Measurements from ENCODE around the gene BMAL1.

The BMAL1 gene

GRCh38 chr11:13294178-13294577, 16.6 kb downstream of the BMAL1 start:
- no peak for DNase-seq

GRCh38 chr11:13294771-13295579, 17.4 kb downstream of the BMAL1 start:
- peak; percentile 36 for DNase-seq

- DNase-seq, result no peak
These were observed 19.8 kb downstream of the BMAL1 start for GRCh38 chr11:13297308-13297916.

- DNase-seq, result no peak
These were observed 20.3 kb downstream of the BMAL1 start for GRCh38 chr11:13297917-13298356.

- no peak for DNase-seq
These were observed 21.2 kb downstream of the BMAL1 start for GRCh38 chr11:13298765-13299164.

GRCh38 chr11:13301522-13301921, 23.9 kb downstream of the BMAL1 start:
- DNase-seq, result no peak

GRCh38 chr11:13302420-13302958, 24.9 kb downstream of the BMAL1 start:
- no peak for DNase-seq

GRCh38 chr11:13303668-13304649, 26.4 kb downstream of the BMAL1 start:
- DNase-seq, result no peak

- DNase-seq, result no peak
These were observed 27.2 kb downstream of the BMAL1 start for GRCh38 chr11:13304655-13305335.

- no peak for DNase-seq
These were observed 31.1 kb downstream of the BMAL1 start for GRCh38 chr11:13308704-13309103.

GRCh38 chr11:13309156-13309555, 31.6 kb downstream of the BMAL1 start:
- DNase-seq, result no peak

GRCh38 chr11:13310443-13310842, 32.9 kb downstream of the BMAL1 start:
- no peak for DNase-seq

GRCh38 chr11:13311570-13311969, 34.0 kb downstream of the BMAL1 start:
- no peak for DNase-seq

- DNase-seq, result no peak
These were observed 35.6 kb downstream of the BMAL1 start for GRCh38 chr11:13313005-13313819.

- DNase-seq, result no peak
These were observed 37.2 kb downstream of the BMAL1 start for GRCh38 chr11:13314676-13315394.

- DNase-seq, result no peak
These were observed 38.2 kb downstream of the BMAL1 start for GRCh38 chr11:13315517-13316432.

GRCh38 chr11:13316528-13316961, 39.0 kb downstream of the BMAL1 start:
- no peak for DNase-seq

- DNase-seq, result no peak
These were observed 39.9 kb downstream of the BMAL1 start for GRCh38 chr11:13317293-13318080.

Data from NCI-H1092 treated with DMSO at 0.1 percent for 48 hours (cell line).